NCI-H2227 (cell line): ENCODE data around the gene SLC35E2B.
"Not testable (repeated sequence)": the region's sequence is repeated elsewhere in the genome, so short reads cannot be mapped to it uniquely, and the experiment has no call there.

Experiments
- DNase-seq: peaks from one replicate; lab custom pipeline; 2025; ENCODE audit not compliant: unreplicated experiment; lab: John Stamatoyannopoulos, UW

Gene SLC35E2B

DNA sequence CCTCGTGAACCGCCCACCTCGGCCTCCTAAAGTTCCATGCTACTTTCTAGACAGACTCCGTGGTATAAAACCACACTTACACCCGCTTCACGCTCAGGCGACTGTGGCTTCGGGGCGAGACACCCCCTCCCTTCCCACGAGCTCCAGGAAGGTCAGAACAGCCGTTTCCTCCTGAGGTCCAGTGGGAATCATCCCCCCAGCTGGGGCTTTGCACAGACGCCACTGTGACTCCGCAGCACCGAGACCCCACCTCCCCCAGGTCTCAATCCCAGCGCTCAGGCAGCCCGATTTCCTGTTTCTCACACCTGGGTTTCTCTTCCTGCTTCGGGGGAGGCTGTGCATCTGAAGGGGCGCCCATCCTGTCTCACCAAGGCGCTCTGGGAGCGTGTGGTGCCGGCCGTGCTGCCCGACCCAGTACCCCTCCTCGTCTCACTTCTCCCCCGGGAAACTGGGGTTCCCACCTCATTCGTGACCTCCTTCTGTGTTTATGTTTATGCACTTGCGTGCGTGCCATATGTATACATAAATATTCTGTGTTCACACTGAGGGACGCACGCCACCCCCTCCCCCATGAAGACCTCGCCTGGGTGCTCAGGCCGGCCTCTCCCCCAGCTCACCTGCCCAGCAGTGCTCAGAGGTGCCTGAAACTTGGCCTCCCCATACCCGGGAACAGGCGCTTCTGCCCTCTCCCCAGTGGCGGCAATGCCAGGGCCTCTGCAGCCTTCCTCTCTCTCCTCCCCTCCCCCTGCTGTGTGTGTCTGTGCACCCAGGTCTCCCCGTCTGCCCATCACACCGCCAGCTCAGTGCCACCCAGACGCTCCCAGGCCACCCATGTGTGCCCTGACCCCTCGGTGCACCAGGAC lies 14.6 kb downstream of the SLC35E2B start:
- no peak for DNase-seq

DNA sequence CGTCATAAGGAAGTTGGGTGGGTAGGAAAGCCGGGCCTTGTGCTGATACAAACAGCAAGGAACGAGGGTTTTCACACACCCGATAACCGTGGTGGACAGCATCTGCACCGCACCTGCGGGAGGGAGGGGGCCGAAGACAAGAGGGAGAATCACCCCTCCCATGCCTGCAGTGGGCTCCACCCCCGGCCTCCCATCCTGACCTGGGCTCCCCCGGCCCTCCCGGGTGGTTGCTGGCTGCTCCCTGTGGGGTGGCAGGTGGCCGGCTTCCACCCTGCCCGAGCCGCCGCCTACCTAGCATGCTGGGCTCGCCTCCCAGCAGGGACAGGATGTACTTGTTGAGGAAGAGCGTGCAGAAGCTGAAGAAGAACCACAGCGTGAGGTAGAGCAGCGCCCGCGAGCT lies 16.5 kb downstream of the SLC35E2B start:
- not testable (repeated sequence) for DNase-seq

DNA sequence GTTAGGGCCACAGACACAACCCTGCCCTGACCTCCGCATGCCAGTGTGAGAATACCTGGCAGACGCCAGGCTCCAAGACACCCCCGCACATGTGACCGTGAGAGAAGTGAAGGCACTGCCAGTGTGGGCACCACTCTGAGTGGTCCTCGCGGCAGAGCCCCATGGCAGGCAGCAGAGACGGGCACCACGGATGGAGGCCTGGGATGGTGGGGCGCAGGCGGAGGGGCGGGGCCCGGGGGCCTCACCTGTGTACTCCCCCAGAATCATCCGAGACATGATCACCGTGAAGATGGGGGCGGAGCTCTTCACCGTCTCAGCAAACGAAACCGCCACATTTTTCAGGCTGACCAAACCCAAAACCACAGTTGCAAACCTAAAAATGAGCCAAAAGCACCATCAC lies 17.4 kb downstream of the SLC35E2B start:
- not testable (repeated sequence) for DNase-seq

GRCh38 chr1:1674806-1675205 lies 17.8 kb downstream of the SLC35E2B start:
- not testable (repeated sequence) for DNase-seq

DNA sequence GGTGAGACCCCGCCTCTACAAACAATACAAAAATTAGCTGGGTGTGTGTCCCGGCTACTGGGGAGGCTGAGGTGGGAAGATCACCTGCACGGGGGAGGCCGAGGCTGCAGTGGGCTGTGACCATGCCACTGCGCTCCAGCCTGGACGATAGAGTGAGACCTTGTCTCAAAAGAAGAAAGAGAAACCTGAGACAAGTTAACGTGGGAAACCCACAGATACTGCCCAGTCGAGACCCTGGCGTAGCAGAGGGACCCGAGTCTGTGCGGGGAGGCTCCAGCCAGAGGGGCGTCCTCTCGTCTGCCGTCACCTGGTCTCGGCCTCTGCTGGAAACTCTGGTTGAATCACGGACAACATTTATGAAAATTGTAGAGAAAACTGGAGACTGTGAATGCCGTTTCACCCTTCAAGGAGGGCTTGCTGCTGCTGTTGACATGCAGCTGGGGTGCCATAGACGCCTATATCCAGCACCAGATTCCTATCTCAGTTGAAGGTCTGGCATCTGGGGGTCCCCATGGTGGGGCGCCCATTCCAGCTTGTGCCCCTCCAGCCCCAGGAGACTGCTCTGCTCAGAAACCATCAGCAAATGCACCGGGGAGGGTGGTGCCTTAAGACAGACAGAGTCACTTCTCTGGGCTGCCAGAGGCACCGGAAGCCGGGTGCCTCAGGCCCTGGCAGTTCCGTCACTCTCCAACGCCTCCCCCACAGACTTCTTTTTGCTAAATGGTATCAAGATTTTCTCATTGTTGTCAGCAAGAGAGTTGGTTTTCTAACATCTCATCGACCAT lies 20.2 kb downstream of the SLC35E2B start:
- no peak for DNase-seq

DNA sequence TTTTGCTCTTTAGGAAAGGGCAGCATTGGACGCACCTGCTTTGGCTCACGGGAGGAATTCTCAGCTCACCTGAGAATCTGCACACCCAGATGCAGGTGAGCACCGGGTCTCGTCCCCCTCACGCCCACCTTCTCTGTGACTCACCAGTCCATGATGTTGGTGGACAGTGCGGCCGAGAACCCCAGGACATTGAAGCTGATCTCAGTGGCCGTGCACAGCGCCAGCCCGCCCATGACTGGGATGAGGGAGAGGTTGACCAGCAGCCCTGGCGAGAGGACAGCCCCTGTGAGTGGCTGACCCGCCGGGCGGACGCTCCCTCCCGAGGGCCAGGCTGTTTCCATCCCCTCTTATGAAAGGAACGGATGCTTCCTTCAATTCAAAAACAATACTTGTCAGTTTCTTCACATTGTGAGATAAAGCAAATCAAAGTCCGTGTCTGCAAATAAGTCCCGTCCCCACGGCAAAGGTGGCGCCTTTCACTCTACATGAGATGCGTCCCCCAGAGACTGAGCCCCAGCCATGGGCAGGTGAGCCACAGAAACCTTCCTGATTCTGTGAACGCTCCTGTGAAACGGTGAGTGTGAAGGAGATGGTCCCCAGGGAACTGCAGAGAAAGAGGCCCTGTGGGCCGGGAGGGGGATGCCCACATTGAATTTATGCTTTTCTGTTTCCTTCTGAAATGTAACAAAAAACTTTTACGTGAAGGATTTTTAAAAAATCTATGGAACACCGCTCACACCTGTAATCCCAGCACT lies 21.1 kb downstream of the SLC35E2B start:
- no peak for DNase-seq

DNA sequence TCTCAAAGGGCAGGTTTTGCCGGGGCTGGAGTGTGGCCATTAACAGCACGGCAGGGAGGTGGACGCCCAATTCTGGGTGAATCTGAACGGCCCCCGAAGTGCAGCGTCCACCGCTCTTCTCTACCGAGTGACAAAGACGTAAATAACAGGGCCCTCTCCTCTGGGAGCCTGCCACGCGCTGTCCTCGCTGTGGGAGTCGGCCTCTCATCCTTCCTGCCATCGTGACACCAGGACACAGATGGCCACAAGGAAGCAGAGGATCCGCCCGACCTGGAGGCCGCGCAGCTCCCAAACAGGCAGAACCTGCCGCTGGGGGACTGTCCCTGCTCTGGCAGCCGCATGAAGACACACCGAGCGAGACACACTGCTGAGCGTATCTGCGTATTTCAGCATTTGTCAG lies 21.7 kb downstream of the SLC35E2B start:
- DNase-seq, result no peak

GRCh38 chr1:1669468-1670440 lies 22.8 kb downstream of the SLC35E2B start:
- DNase-seq, result no peak

GRCh38 chr1:1666526-1666925 lies 26.1 kb downstream of the SLC35E2B start:
- DNase-seq, result no peak

DNA sequence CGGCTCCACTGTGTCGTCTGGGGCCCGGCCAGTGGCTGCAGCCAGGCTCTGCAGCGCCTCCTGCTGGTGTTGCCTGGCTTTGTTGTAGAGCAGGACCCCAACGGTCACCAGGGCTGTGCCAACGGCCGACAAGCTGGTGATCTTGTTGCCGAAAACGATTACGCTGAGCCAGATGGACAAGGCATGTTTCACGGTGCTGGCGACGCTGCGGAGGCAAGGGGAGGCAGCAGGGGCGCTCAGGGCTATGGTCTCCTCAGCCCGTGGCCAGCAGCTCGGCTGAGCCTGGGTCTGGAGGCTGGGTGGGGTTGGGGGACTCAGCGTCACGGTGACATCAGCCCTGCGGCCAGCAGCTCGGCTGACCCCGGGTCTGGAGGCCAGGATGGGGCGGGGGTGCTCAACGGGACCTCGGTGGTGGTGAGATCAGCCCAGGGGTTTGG lies 26.8 kb downstream of the SLC35E2B start:
- peak; percentile 13 for DNase-seq

DNA sequence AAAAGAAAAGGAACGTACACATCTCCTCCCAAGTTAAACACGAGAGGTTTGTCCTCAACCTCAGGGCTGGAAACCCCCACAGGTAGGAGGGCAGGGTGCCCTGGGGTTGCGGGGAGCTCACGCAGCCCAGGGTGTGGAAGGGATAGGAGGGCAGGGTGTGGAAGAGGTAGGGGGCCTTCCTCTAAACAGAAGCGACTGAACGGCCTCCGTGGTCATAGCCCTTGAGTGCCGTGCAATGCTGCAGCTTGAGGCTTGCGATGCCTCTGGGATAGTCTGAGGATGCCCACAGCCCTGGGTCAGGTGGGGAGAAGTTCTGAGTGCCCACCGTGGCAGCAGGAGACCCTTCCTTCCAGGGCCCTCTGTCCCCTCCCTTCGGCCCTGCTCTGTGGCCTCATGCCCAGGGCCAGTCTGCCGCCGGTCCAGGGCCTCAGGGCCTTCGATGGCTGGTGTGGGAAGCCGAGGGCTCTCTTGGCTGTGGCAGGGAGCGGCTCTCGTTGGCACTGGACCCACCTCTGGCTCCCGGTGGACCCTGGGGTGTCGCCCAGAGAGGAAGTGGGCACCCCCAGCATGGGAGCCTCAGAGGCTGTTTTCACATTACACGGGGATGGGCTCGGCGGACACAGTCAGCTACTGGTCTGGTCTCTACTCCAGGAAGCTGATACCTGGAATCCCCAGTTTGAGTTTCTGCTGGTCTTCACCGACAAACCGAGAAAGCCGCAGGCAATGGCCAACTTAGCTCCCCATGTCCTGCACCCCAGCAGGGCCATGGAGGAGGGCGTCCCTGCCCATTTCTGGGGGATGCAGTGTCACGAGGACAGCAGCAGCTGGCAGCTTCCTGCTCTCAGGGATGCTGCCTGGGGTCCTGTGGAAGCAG lies 27.4 kb downstream of the SLC35E2B start:
- DNase-seq, result no peak

DNA sequence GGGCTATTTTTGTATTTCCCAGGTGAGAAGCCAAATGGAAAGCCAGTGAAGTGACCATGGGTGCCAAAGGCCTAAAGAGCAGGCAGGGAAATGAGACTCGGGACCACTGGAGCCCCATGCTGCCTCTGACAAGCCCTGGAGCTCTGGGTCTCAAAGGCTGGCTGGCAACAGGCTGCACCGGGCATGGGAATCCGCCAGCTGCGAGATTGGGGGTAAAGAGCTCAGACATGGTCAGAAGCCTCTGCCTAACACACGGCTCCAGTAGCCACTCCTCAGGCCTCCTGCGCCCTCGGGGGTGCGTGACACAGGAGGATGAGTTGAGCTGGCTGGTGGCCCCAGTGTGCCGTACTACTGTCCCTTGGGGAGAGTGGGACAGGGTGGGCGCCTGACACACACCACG lies 28.3 kb downstream of the SLC35E2B start:
- DNase-seq, result not testable (repeated sequence)

- not testable (repeated sequence) for DNase-seq
Observed at GRCh38 chr1:1662830-1663560, 29.6 kb downstream of the SLC35E2B start.

GRCh38 chr1:1662392-1662791 lies 30.2 kb downstream of the SLC35E2B start:
- DNase-seq, result not testable (repeated sequence)

DNA sequence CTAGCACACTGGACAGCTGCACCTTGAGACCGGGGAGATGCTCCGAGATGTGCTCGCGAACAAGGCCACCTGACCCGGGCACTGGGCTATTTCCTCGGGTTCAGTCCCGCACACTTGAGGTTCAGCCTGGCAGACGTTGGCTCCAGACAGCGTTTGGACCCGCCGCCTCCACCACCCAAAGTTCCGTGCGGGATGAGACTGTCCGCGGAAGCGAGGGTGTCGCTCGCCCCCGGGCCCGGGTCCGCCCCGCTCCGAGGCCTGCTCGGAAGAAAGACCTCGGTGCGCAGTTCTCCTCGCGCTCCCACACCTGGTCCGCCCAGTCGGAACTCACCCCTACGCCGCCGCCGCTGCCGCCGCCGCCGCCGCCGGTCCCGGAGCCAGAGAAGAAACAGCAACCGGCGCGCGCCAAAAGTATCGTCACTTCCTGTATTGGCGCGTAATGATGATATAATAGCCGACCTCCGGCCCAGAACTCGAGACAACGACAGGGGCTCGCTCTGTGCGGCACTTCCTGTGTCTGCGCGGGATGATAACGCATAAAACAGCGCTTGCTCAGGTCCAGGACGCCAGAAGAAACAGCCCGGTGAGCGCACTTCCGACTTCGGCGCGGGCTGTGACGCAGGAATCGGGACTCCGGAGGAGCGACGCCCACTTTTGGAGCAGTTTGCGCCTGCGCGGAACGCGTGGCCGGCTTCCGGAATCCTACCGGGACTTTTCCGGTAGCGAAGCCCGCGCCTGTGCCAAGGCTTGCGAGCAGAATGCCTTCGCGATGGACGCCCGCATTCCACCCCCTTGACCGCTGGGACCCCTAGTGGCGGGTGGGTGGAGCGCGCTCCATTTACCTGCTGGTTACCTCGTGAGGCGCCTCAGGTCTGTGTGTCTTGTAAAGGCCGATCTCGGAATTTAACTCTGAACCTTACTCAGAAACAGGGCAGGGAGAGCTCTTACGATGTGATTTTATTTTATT lies 33.7 kb downstream of the SLC35E2B start, which contains the start of gene CDK11B:
CDK11B (minus strand) TSS at position 422 of the 967 bp plus-strand sequence. CDS start 1,519 bp downstream, outside the sequence.
- peak; percentile 95 for DNase-seq

DNA sequence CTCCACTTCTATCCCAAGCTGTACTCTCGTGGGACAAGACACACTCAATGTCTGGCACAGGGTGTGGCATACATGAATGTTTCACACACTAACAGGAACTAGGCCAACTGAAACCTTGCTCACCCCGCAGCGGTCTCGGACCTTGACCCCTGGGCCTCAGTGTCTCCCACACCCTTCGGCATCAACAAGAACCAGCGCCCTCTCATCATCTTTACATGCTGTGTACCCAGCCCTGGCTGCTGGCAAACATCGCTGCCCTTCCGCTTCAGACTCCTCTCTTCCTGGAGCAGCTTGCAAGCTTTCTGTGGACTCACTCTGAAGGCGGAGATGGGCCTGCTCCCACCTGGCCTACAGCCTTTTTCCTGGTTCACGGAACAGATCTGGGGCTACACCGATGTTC lies 44.3 kb downstream of the SLC35E2B start:
- not testable (repeated sequence) for DNase-seq

DNA sequence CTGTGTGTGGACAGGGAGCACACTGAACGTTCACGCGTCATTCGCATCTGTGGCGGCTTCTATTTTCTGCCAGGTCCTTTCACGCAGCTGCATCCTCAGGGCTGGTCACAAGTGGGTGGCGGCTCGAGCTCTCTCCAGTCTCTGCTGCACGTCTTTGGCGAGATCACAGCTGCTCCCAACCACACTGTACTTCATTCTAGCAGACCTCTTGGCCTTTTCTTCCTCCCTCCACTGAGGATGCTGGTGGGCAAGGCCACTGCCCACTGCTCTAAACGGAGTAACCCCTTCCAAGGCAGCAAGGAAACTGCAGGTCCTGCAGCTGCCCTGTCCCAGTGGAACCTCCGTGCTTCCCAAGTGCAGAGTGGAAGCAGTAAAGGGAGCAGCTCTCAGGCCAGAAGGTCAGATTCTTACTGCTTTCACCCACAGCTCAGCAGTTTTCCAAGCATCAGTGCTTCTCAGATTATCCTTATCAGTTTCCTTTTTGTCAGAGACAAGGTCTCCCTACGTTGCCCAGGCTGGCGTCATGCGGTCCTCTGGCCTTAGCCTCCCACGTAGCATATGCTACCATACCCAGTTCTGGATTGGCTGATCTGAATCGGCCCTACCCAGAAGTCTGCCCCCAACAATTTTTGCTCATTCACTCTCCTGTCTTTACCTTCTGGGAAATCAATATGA lies 44.9 kb downstream of the SLC35E2B start:
- not testable (repeated sequence) for DNase-seq
